HG02678 (cell line): ENCODE results near the gene C14orf119.

Source experiments
- ATAC-seq: cut with Tn5 transposase; IDR thresholded peaks from one replicate; pipeline ENCODE4 v1.9.1; 2021; ENCODE audit warnings: mild to moderate bottlenecking, moderate library complexity; ENCODE audit not compliant: unreplicated experiment

C14orf119 gene

DNA sequence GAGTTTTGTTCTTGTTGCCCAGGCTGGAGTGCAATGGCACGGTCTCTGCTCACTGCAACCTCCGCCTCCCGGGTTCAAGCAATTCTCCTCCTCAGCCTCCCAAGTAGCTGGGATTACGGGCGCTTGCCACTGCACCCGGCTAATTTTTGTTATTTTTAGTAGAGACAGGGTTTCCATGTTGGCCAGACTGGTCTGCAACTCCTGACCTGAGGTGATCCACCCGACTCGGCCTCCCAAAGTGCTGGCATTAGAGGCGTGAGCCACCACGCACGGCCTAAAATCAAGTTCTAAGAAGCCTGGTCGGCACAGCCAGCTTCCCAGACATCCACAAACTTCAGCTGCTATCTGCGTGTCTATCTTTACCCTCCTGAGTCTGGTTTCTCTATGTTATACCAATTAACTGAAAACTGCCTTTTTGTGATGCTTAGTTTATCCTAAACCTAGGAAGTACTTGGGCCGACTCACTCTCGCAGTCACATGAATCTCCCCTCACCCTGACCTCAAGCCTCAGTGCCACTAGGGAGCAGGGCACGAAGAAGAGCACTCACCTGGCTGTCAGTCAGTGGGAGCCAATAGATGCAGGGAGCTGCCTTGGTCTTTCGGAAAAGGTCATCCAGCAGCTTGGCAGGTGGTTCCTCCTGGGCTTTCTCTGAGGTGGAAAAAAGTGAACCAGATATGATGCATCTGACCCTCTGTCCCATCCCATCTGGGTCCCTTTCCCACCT, 34.6 kb upstream of the C14orf119 start:
- ATAC-seq = no peak

DNA sequence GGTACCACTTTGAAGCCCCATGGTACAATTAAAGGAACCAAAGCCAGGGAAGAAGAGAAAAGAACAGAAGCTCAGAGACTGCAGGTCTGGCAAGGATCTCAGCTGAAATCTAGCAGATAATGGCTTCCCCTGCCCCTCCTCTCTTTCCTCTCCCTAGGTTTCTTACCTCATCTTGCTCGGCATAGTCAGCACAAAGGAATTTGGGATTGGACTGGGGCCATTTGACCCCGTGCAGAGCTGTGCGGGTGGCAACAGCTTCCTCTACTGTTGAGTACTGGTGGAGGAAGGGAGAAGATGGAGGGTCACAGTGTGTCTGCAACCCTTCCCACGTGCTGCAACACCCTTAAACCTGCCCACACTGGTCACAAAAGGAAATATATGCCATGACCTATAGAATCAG, 33.3 kb upstream of the C14orf119 start:
- ATAC-seq = no peak

DNA sequence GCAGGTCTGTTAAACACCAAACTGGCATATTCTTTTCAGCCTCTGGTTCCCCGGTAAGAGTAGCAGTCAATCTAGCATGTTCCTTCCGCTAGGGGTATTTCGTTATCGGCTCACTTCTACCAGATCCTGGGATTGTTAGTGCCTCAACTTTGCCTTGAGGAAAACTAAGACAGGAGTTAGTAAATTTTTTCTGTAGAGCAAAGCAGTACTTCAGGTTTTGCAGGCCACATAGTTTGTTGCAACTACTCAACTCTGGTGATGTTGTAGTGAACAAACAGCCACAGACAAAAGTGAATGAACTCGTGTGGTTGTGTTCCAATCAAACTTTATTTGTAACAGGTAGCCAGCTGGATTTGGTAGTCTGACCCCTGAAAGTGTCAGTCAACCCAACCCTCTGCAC, 31.7 kb upstream of the C14orf119 start:
- no peak for ATAC-seq

DNA sequence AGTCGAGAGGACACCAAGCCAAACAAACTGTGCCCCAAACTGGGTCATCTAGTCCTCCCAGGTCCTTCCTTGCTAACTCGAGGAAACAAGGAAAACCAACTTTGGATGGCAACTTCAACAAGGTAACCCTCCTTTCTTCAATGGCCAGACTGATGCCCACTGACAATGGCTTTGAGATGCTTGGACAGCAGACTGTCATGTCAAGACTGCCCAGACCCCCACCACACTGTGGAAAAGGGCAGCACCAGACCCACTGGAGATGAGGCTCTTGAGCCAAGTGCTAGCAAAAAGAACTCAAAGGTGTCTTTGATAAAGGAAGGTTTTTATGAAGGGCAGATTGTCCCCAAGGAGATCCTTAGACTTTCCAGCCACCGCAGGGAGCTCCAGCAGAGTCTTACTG, 28.9 kb upstream of the C14orf119 start:
- ATAC-seq = no peak

DNA sequence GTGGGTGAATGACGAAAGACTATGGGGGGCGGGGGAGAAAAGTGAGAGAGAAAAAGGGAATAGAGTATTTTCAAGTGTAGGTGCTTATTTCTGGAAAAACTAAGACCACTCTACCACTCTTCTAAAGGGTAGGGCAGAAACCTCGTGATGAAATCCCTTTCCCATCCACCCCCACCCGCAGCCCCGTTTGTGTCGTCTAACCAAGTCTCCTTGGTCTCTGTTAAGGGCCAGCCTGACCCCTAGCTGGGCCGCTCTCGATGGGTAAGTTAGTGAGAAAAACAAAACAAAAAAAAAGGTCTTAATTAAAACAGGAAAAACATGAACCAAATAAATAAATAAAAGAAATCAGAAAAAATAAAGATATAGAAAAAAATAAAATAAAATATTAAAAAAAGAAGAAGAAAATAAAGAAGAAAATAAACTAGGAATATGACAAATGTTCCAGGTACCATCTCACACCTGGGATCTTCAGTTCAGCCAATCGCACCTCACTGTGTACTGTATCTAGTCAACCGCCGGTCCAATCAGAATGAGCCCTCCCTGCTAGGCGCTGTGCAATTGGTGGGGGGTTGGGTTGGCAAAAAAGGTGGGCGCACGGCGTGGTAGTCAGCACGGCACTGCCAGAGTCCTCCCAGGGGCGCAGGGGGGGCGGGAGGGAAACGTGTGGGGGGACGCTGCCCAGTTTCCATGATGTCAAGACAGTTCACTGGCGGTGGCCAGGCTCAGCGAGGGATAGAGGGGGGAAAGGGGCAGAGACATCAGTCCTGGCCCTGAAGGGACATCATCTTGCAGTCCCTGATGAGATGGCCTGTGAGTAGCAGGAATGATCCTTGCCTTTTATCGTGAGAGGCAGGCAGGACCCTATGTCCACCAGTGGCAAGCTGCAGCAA, 28.2 kb upstream of the C14orf119 start:
- no peak for ATAC-seq

DNA sequence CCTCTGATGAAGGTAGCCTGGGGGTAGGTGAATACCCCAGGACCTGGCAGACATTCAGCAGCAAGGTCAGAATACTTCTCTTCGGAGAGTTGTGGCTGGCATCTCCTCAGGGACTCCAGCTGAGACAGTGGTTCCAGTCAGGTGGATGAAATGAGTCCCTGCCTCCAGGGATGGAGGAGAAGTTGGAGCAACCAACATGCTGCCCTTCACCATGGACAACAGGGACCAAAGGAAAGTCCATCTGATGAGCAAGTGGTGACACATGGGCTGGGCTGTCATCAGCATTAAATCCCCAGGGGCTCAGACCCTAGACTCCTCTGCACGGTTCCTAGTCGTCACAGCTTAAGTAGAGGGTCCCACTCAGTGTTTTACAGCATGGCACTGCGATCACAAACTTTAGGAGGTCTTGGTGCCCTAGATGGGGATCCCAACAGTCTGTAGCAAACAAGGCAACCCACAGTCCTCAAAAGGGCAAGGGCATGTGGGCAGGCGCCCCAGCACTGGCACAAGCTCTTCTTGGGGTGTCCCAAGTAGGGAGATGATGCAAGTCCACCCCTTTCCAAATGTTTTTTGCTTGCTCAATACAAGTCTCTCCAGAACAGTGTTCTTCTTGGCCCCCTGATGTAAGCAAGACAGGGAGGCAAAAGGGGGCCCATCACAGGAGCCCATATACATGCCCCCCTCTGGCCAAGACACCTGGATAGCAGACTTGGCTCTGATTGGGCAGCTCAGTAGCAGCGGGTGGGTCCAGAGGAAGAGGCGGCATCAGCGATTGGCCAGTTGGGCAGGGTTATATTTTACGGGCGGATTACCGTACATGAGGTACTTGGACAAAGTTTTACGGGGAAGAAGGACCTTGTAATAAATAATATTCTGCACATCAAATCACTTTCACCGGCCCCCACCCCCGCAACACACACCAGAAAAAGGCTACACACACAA, 27.2 kb upstream of the C14orf119 start:
- ATAC-seq = no peak

DNA sequence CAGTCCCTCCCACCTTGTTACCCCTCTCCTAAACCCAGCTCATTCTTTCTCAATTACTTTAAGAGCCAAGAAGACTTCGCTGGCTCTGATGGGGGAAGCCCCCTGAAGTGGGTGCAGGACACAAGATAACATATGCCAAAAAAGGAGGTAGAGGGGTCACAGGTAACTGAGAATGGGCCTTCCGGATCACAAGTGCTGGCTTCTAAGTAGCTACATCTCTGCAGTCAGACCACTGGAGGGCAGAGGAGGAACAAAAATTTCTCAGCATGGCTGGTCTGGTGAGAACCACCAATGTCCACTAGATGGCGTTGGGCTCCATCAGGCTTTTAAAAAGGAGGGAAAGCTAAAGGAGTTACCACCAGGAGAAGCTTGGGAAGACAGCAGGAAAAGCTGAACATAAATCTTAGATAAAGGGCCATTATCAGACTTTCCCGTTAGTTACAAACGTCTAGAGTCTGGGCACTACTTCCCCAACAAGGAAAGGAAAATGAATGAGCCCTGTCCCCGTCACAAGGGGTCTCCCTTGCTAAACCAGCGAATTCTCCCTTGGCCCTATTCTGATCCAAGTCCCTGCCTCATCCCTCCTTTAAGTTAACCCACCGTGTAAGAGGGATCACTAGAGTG, 26.4 kb upstream of the C14orf119 start:
- peak; percentile 75 for ATAC-seq

DNA sequence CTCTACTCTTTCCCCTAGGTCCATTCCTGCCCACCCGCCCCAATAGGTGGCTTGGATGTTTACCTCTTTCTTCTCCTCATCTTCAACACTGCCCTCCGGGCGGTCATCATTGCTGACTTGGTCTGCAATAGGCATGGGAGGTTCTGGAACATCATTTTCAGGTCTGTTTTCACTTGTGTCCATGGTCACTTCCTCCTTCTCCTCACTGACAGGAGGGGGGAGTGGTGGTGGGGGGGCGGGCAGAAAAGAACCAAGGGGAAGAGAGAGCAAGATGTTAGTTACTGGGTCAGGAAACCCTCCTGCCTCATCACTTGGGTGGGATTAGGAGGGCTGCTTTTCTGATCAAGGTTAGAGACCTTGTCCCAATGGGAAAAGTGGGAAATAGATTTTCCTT, 25.9 kb upstream of the C14orf119 start:
- no peak for ATAC-seq

DNA sequence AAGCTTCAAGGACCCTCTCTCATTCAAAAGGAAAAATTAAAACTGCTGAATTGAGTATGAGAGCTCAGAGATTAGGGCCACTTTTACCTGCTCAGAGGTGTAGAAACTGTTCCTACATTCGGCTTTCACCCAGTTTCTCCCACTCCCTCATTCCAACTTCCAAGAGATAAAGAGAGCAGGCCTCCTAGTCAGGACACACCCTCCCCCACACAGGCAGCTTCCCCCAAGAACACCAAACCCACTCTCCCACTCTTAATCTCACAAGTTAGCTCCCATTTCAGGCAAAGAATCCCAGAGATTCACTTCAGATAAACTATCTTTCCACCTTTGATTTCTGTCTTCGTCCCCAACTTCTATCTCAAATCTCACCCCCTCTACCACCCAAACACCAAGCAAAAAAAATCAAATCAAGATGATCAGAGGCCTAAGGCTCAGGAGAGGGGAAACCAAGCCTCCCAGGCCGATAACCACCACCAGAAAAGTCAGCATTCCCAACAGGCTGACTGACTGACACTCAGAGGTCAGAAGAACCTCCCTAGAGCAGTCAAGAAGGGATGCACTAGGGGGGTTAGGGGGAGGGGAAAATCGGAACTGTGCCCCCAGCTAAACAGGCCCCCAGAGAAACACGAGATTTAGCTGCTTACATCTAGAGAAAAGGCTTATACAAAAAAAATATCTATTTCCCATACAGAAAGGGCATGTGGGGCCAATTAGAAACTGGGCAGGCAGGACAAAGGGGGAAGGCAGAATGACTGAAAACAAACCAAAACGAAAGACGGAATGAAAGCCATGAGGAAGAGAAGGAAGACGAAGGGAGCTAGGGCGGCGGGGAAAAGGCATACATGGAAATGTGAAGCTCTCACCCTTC, 24.8 kb upstream of the C14orf119 start:
- ATAC-seq = no peak

DNA sequence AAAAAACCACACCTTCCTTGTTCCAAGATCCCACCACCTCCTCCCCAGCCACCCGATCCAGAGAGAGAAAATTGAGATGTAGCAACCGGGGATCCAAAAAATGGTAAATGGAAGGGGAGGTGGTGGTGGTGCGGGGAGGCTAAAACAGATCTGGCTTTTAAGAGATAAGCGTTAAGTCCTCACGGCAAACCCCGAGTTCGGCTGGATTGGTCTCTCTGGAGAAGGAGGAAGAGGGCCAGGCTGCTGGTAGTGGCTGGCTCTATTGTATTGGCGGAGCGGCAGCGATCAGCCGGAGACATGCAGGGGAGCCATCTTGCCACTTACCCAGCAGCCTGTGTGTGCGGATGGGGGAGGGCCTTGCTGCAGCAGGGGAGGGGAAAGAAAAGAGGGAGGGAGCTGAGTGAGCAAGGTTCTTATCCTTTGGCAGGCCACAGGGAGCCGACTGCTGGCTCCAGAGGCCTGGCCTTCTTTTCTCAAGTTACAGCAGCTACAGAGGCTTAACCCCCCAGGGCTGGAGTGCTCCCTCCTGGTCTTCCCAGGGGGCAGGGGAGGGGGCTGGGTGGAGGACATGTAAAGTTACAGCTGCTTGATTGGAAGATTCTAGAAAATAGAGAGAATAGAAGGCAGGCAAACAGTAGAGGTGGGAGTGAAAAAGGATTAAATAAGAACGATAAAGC, 23.9 kb upstream of the C14orf119 start:
- peak; percentile 89 for ATAC-seq

DNA sequence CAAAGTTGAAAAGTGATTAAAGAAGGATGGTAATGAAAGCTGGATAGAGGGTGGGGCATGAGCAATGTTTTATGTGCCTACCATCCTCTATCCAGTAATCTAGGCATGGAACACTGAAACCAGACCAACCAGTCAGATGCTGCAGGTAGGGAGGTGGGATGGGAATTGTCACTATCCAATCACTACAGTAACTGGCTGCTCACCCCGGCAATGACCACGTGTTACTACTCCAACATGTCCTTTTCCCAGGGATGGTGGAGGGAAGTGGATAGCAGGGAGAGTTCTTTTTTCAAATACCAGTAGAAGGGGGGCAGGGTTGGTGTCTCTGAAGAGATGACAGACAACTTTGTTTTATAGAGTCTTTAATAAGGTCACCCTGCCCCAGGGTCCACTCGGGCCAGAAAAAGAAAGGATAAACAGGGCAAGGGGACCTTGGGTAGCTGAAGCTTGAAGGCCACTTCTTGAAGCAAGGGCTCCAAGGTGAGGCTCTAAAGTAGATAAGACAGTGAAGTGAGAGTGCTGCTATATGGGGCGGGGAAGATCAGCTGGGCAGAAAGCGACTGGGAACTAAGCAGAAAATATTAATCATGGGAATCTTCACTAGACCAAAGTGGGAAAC, 23.3 kb upstream of the C14orf119 start:
- no peak for ATAC-seq

DNA sequence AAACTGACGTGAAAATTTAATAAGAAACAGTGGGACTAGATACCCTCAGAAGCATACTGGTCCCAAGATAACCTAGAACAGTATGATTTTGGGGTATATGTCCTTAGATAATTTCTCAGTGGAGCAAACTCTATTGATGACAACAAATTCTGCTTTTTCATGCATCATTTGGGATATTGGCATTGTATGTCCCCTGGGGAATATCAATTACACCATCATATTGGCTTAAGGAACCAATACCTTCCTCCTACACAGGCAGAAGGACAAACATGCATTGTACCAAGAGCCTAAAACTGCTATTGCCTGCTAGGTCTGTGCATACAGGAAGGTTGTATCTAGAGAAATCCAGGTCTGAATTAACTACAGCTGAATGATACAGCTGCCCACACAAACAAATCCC, 20.4 kb upstream of the C14orf119 start:
- ATAC-seq = no peak

DNA sequence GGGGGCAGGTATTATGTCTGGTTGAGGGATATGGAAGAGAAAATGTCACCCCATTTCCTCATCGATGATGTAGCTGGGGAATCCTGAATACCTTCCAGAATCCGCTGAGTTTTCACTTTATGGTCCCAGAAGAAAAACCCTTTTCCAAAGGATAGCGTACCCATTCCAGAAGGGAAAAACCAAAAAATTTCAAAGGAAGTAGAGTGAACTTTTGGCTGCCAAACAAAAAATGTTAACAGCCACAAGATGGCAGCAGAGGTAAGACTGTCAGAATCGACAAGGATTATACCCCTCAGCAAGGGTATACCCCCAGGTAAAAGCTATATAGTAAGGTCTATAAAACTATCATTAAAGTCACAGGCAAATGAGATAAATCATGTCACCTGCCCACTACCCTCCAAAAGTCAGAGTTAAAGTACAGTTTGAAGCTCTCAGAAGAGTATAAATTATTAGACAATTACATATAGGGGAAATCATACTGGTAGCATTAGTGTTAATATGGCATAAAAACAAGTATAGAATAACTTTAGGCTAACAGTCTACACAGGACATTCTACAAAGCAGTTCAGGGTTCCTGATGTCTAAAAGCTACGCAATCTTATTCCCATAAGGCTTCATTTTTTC, 18.4 kb upstream of the C14orf119 start:
- no peak for ATAC-seq

DNA sequence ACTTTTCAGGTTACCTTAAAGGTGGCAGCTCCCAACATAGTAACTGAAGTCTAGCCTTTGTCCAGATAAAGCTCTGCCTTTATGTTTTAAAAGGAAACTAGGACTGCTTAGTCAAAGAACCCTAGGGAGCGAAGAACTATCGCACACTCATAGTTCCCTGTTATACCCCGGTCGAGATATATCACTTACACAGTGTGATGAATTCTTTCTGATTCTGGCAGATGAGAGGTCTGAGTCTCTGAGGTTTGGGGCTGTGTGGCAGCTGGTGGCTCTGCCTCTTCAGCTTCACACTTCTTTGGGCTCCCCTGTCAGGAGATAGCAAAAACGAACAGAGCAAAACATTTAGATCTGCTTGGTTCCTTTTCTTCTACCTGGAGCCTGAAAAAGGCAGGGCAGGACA, 17.3 kb upstream of the C14orf119 start:
- no peak for ATAC-seq

DNA sequence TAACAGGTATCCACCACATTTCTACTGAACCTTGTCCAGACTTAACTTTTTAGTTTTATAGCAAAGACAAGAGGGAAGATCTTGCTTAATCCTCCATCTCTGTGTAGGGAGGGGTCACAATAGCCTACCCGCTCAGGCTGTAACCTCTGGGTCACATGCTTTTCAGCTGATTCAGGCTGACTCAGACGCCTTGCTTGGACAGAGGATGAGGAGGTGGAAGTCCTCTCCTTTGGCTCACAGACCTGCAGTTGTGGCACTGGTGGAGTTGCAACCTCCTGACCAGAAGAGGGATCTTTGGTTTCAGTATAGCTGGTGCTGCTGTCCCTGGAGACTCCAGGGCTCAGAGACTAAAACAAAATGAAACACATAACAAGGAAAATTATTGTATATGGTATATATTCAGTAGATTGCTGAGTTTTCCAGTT, 16.6 kb upstream of the C14orf119 start:
- no peak for ATAC-seq

DNA sequence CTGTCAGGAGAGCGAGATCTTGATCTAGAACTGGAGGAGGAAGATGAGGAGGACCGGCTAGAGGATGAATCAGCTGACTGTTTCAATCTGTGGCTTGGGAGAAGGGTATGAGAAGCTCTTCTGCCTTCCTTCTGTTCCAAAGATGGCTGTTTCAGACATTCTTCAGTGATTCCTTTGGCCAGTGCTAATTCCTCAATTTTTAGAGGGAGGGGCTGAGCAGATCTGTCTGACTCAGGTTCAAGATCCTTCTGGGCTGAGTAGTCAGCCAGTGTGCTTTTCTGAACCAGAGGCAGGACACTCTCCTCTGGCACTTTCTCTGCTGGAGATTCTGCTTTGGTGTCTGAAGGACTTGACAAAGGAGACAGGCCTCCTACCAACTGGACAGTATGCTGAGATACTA, 15.6 kb upstream of the C14orf119 start:
- ATAC-seq = no peak

DNA sequence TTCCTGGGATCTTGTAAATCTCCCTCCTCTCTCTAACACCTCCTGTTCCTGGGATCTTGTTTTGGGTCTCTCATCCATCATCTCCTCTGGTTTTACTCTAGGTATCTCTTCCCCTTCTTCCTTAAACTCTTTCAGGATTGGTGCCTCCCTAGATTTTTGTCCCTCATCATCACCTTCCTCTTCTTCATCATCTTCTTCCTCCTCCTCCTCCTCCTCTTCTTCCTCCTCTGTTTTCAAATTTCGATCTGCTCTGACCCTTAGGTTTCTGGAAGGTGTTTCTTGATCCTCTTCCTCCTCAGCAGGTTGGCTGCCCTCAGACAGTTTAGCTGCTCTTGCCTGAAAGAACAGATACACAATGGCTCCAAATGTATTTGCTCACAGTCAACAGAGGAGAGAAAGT, 14.8 kb upstream of the C14orf119 start:
- no peak for ATAC-seq

DNA sequence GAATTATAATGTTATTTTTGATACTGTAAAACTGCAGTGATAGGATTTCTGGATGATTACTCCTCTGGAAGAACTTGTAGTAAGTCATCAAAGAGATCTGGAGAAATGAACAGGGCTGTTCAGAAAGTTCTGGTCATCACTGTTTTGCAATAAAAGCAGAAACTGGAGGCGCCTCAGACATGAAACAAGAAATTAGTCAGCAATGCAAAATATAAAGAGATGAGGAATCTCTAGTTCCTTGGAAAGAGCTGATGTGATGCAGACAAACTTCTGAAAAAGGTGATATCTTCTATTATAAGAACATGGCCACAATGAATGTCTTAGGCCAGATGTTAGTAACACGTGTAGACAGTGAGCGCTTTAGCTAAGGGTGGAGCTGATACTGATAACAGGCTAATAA, 9.8 kb upstream of the C14orf119 start:
- no peak for ATAC-seq
